ENCODE data around the gene ARL15. TPM values are rescaled to one million over a fixed set of nuclear protein-coding genes. Genes with fewer than 3 reads are reported as not detected.

ARL15 gene
- total RNA-seq, 1 experiment from 2014 or later = 18.3 TPM

DNA sequence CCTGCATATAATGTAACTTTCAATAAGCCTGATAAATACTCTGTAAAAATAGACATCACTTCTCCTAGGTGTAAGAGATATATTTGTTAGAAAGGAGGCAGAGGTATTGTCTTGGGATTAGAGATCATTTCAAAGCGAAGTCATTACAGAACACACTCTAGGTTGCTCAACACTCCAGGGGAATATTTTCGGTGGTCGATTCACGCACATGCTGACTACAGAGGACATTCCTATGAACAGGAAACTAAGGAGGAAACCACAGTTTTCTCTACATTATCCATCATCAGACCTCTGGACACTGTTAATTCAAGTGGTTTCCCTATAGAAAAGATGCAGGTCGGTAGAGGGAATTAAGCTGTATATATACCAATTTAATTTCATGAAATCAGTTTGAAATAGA, 379.9 kb downstream of the ARL15 start:
- ChIA-PET POLR2A (ENCODE audit: low non-redundant PET) (no interaction called here), CTCF (no interaction called here)
- Histone ChIP-seq H3K9me3 (ENCODE audit: low read depth, low read length, poor library complexity, severe bottlenecking) (no peaks in the 10 kb centered on the region), H3K4me1 (ENCODE audit: insufficient read depth, low read length, poor library complexity, severe bottlenecking) (no peaks in the 10 kb centered on the region), H3K27me3 (replicated peaks; ENCODE audit: insufficient read depth, low read depth, low read length, poor library complexity) (no peaks in the 10 kb centered on the region), H3K27ac (ENCODE audit: low read depth, low read length, poor library complexity, severe bottlenecking) (no peak overlapping the region), H3K4me3 (ENCODE audit: low read depth, low read length, poor library complexity, severe bottlenecking) (no peak overlapping the region), H3K36me3 (ENCODE audit: insufficient read depth, low read length, poor library complexity, severe bottlenecking) (no peaks in the 10 kb centered on the region)
- no TSS peak for BruUV-seq (replicated peaks)
- intact Hi-C loops (cut with micrococcal nuclease; ENCODE audit: unreplicated experiment) = no loop called here
- DNase-seq (ENCODE audit: low spot score) = no peak
- TF ChIP-seq, protein P1, sequence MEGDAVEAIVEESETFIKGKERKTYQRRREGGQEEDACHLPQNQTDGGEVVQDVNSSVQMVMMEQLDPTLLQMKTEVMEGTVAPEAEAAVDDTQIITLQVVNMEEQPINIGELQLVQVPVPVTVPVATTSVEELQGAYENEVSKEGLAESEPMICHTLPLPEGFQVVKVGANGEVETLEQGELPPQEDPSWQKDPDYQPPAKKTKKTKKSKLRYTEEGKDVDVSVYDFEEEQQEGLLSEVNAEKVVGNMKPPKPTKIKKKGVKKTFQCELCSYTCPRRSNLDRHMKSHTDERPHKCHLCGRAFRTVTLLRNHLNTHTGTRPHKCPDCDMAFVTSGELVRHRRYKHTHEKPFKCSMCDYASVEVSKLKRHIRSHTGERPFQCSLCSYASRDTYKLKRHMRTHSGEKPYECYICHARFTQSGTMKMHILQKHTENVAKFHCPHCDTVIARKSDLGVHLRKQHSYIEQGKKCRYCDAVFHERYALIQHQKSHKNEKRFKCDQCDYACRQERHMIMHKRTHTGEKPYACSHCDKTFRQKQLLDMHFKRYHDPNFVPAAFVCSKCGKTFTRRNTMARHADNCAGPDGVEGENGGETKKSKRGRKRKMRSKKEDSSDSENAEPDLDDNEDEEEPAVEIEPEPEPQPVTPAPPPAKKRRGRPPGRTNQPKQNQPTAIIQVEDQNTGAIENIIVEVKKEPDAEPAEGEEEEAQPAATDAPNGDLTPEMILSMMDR (conservative IDR thresholded peaks at IDR 0.05; ENCODE audit: low read depth, low read length) = no peak
- TF ChIP-seq EZH2 (IDR thresholded peaks at IDR 0.05; ENCODE audit: borderline replicate concordance, low read depth, low read length, poor library complexity, severe bottlenecking) = no peak

DNA sequence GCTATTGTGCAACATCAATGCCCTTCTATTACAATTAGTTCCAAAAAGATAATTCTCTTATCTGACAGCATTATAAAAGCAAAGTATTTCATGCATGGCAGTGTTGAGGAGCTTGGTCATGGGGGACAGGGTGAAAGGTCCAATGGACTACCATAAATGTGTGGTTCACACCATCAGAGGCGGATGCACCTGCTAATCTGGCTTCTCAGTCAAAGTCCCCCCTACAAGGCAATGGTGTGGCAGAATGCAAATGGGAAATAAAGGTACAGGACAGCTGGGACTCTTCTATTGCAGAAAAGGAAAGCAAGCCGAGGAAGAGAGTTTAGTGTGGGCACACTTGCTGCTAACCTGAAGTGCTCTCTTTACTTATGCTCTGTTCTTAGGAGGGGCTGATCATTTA, 380.8 kb downstream of the ARL15 start:
- BruUV-seq (replicated peaks) = no TSS peak
- intact Hi-C loops (cut with micrococcal nuclease; ENCODE audit: unreplicated experiment) = no loop called here
- Histone ChIP-seq H3K27ac (ENCODE audit: low read depth, low read length, poor library complexity, severe bottlenecking) (no peak overlapping the region), H3K27me3 (replicated peaks; ENCODE audit: insufficient read depth, low read depth, low read length, poor library complexity) (no peaks in the 10 kb centered on the region), H3K9me3 (ENCODE audit: low read depth, low read length, poor library complexity, severe bottlenecking) (no peaks in the 10 kb centered on the region), H3K4me3 (ENCODE audit: low read depth, low read length, poor library complexity, severe bottlenecking) (no peak overlapping the region), H3K36me3 (ENCODE audit: insufficient read depth, low read length, poor library complexity, severe bottlenecking) (no peaks in the 10 kb centered on the region), H3K4me1 (ENCODE audit: insufficient read depth, low read length, poor library complexity, severe bottlenecking) (no peaks in the 10 kb centered on the region)
- no peak for DNase-seq (ENCODE audit: low spot score)
- POLR2A ChIA-PET (ENCODE audit: low non-redundant PET) = no interaction called here
- CTCF ChIA-PET = no interaction called here
- no peak for TF ChIP-seq EZH2 (IDR thresholded peaks at IDR 0.05; ENCODE audit: borderline replicate concordance, low read depth, low read length, poor library complexity, severe bottlenecking)
- TF ChIP-seq, protein P1 (conservative IDR thresholded peaks at IDR 0.05; ENCODE audit: low read depth, low read length) = no peak

DNA sequence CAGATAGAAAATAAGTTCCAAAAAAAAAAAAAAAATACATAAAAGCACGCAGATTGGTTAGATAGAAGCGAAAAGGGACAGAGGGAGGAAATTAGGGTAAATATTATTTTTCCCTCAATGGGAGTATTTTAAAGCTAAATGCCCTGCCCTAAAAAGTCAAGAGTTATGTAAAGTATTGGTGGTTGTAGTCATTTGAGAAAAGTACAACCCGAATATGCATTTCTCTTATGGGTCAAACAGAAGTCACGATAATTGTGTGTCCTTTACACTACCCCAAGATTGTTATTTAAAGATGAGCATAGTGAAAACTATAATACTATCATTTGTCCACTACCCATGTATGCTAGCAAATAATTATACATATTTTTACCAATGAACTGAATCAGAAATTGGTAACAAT, 381.2 kb downstream of the ARL15 start:
- Histone ChIP-seq H3K27me3 (replicated peaks; ENCODE audit: insufficient read depth, low read depth, low read length, poor library complexity) (no peaks in the 10 kb centered on the region), H3K36me3 (ENCODE audit: insufficient read depth, low read length, poor library complexity, severe bottlenecking) (no peaks in the 10 kb centered on the region), H3K4me3 (ENCODE audit: low read depth, low read length, poor library complexity, severe bottlenecking) (no peak overlapping the region), H3K9me3 (ENCODE audit: low read depth, low read length, poor library complexity, severe bottlenecking) (no peaks in the 10 kb centered on the region), H3K4me1 (ENCODE audit: insufficient read depth, low read length, poor library complexity, severe bottlenecking) (no peaks in the 10 kb centered on the region), H3K27ac (ENCODE audit: low read depth, low read length, poor library complexity, severe bottlenecking) (no peak overlapping the region)
- no TSS peak for BruUV-seq (replicated peaks)
- no peak for DNase-seq (ENCODE audit: low spot score)
- TF ChIP-seq EZH2 (IDR thresholded peaks at IDR 0.05; ENCODE audit: borderline replicate concordance, low read depth, low read length, poor library complexity, severe bottlenecking) = no peak
- TF ChIP-seq, protein P1 (conservative IDR thresholded peaks at IDR 0.05; ENCODE audit: low read depth, low read length) = no peak
- ChIA-PET CTCF (no interaction called here), POLR2A (ENCODE audit: low non-redundant PET) (no interaction called here)
- intact Hi-C loops (cut with micrococcal nuclease; ENCODE audit: unreplicated experiment) = no loop called here
